Fibroblast of skin of right biceps (primary cell): ENCODE measurements around the gene FZD4.
A peak's percentile ranks its signal among the peaks of the same experiment; 100 is the strongest.
"Not testable (repeated sequence)": the region's sequence is repeated elsewhere in the genome, so short reads cannot be mapped to it uniquely, and the experiment has no call there.

Source experiments
- DNase-seq: peaks from one replicate; pipeline ENCODE4 v3.0.0-alpha.2; 2013

FZD4 gene

GRCh38 chr11:86969258-86969657 is 14.1 kb upstream of the FZD4 start:
- DNase-seq, result no peak

- DNase-seq, result not testable (repeated sequence)
These were observed 12.4 kb upstream of the FZD4 start for GRCh38 chr11:86967601-86968000.

GRCh38 chr11:86957976-86958646 is 2.9 kb upstream of the FZD4 start:
- DNase-seq, result no peak

GRCh38 chr11:86956905-86957195 is 1.7 kb upstream of the FZD4 start:
- DNase-seq, result no peak

DNA sequence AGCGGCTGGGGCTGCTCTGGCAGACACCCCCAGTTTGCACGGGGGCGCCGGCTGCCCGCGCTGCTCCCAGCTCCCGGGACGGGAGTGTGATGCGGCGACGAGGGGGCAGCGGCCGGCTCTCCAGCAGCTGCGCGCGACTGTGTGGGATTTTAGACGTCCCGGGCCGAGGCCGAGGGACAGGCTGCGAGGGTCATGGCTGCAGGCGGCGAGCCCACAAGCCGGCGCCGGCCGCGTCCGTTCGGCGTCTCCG is 159 bp downstream of the FZD4 start:
- no peak for DNase-seq

DNA sequence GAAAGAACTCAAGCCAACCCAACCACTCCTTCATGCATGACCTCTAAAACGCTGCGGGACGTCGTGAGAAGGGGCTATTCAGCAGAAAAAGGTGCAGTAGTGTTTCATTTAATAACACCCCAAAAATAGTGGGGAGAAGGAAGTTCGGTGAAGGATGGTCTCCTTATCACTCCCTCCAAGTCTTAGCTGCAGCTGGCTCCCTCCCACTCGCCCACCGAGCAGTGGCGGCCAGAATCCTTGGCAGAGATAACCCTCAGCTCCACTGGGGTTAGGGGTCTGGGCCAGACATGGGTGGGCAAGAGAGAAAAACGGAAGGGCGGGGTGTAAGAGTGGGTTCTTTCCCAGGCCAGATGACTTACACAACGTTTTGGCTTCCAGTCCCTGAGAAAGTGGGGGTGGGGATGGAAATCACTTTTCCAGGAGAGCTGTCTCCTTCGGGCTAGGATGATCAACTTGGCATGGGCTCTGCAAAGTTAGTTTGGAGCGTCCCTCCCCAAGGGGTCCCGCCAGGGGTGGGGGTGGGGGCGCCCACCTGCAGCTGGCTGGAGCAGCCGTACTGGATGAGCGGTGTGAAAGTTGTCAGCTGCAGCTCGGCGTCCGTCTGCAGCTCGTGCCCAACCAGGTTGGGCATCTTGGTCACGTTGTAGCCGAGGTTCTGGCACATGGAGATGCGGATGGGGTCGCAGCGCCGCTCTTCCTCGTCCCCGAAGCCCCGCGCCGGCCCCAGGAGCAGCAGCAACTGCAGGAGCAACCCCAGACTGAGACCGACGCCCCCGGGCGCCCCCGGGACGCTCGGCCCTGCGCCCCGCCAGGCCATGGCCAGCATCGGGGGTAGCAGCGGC is 705 bp downstream of the FZD4 start:
- peak; percentile 21 for DNase-seq

DNA sequence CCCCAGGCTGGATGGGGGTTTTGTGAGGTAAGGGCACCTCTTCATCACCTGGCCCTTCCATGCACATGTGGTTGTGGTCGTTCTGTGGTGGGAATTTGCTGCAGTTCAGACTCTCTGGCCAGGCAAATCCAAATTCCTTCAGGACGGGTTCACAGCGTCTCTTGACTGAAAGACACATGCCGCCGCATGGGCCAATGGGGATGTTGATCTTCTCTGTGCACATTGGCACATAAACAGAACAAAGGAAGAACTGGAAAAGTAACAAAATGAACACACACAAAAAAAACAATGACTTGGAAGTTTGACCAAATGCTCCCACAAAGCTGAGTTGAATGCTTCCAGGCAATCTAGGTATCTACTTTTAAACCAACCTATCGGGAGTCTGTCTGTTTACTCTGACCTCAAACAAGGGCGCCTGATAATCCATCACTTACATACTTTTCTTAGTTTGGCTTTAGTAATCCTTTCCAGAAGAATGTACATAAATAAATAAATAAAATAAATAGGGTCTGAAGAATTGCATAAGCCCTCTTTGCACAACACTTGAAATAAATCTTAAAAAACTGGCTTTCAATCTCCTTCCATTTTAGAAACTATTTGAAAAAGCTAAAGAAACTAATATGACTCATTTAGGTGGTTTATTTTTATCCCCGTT is 2.8 kb downstream of the FZD4 start:
- peak; percentile 22 for DNase-seq

GRCh38 chr11:86951706-86952105 is 3.5 kb downstream of the FZD4 start:
- no peak for DNase-seq

DNA sequence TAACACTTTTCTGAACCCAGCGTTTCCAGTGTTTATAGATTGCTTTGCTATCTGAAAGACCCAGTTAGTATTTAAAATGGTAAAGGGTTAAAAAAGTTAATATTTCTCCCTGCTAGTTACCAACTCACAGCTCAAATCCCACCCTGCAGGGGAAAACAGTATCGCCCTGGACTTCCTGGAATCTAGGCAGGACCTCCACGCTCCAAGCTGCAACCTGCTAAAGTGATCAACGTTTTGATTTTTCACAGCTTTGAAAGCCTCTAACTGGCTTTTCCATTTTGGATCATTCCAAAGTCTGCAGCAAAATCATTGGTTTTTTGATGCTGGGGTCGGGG is 4.6 kb downstream of the FZD4 start:
- DNase-seq, result no peak

- peak; percentile 40 for DNase-seq
These were observed 5.1 kb downstream of the FZD4 start for GRCh38 chr11:86949995-86950660.

DNA sequence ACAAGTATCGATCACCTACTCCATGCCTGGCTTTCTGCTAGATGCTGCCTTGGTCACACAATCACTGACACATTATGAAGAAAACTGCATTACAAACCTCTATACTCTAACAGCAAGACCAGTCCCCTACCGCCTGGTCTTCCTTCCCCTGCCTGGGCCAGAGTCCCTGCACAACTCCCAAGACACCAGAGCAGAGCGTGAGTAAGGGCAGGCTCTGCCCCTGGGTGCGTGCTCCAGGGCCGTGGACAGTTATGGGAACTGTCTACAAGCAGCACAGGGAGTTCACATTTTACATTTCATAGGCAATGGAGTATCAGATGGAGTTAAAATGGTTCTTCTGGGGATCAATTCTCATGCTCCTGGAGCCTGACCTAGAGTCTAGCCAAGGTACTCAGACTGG is 6.5 kb downstream of the FZD4 start:
- DNase-seq, result no peak

- DNase-seq, result peak; percentile 60
These were observed 7.7 kb downstream of the FZD4 start for GRCh38 chr11:86947541-86947940.

DNA sequence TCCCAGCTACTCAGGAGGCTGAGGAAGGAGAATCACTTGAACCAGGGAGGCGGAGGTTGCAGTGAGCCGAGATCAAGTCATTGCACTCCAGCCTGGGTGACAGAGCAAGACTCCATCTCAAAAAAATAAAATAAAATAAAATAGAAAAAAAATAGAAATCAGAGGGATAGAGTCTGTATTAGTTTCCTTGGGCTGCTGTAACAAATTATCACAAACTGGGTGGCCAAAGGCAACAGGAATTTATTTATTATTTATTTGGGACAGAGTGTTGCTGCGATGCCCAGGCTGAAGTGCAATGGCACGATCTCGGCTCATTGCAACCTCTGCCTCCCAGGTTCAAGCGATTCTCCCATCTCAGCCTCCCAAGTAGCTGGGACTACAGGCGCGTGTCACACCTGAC is 11.7 kb downstream of the FZD4 start:
- DNase-seq, result not testable (repeated sequence)

DNA sequence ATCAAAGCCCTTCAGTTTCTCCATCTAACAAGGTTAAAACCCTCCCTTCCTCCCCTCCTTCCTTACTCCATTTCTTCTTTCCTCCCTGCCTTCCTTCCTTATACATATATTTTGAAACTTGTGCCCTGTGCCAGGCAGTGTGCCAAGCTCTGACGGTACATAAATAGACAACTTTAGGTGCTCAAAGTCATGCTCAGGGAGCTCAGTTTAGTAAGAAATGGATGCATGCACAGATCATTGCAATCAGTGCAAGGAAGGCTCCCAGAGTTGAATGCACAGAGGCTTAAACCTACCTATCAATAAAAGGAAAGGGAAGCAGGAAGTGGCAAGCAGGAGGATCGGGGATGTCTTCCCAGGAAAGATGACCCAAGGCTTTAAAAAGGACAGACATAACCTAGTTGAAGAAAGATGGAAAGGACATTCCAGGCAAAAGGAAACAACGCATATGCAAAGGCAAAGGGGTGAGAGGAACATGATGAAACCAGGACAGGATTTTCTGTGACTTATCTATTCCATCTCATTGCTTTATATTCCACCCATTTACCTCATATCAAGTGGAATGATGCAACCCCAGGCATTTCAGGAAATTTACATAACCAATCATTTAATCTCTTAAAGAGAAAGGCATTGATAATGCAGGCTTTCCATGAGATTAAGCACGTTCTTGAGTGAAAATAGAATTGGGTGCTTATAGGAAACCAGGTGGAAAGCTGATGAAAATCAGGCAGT is 13.2 kb downstream of the FZD4 start:
- no peak for DNase-seq

GRCh38 chr11:86941077-86941870 is 13.9 kb downstream of the FZD4 start:
- DNase-seq, result no peak

GRCh38 chr11:86940122-86940777 is 14.9 kb downstream of the FZD4 start:
- DNase-seq, result peak; percentile 49

- peak; percentile 51 for DNase-seq
These were observed 16.0 kb downstream of the FZD4 start for GRCh38 chr11:86938900-86939880.

- DNase-seq, result no peak
These were observed 16.8 kb downstream of the FZD4 start for GRCh38 chr11:86938203-86938899.

GRCh38 chr11:86937193-86937806 is 17.9 kb downstream of the FZD4 start:
- DNase-seq, result not testable (repeated sequence)
